ENCODE measurements around the gene TLL1. TPM values are rescaled to one million over a fixed set of nuclear protein-coding genes. Genes with fewer than 3 reads are reported as not detected.

Gene TLL1
- total RNA-seq, 4 donors from 2014 or later = 0.57 to 4.8 (median 1.2) TPM

- H3K4me1 ChIP-seq = no peaks in the 10 kb centered on the region
- intact Hi-C loops (cut with DNase I) = no loop called here
- WGBS, 2 donors = 54 to 80% methylated on average over 4 of the region's 4 CpGs
- H3K27ac ChIP-seq = no peak overlapping the region
- H3K4me3 ChIP-seq = no peak overlapping the region
- no peaks in the 10 kb centered on the region for H3K36me3 ChIP-seq
- H3K27me3 ChIP-seq = no peaks in the 10 kb centered on the region
- H3K9me3 ChIP-seq = no peaks in the 10 kb centered on the region
- no peak for TF ChIP-seq CTCF (IDR thresholded peaks at IDR 0.05)
- no peak for TF ChIP-seq POLR2A (IDR thresholded peaks at IDR 0.05)
- no peak for DNase-seq
Measured at GRCh38 chr4:166144607-166145006, 271.6 kb downstream of the TLL1 start.

- DNase-seq = no peak
- intact Hi-C loops (cut with DNase I) = no loop called here
- 60 to 80% methylated on average over 6 of the region's 6 CpGs for WGBS, 2 donors
- Histone ChIP-seq H3K4me3 (no peak overlapping the region), H3K27ac (no peak overlapping the region), H3K9me3 (no peaks in the 10 kb centered on the region), H3K4me1 (no peaks in the 10 kb centered on the region), H3K36me3 (no peaks in the 10 kb centered on the region), H3K27me3 (no peaks in the 10 kb centered on the region)
- TF ChIP-seq POLR2A (IDR thresholded peaks at IDR 0.05) (no peak), CTCF (IDR thresholded peaks at IDR 0.05) (no peak)
Measured at GRCh38 chr4:166146806-166147540, 273.9 kb downstream of the TLL1 start.

Small RNA genes within 50 kb of the gene (small RNA-seq; reads per million reads assigned to genes)
- 0 reads per million in 4 donors for gene RNA5SP170

All from esophagus squamous epithelium (tissue), 5 donors.